DND-41 (cell line): ENCODE data around the gene SEMA3E.

Source experiments
- ATAC-seq: fragments of 200-7000 bp; cut with Tn5 transposase; 3 replicates; pipeline ENCODE4 v1.9.1; 2021; ENCODE audit warnings: low read depth; ENCODE audit not compliant: insufficient read depth
- DNase-seq: peaks from one replicate; pipeline ENCODE4 v3.0.0-alpha.2; 2020
- H2AFZ ChIP-seq: 2 replicates; pipeline ENCODE4 v1.6.0; 2012; ENCODE audit warnings: low read depth, low read length
- H3K27ac ChIP-seq: 2 replicates; pipeline ENCODE4 v1.5.1; 2012; ENCODE audit warnings: low read length, inconsistent platforms
- H3K27me3 ChIP-seq: fragments of 200-600 bp; sonication (generic); 2 replicates; pipeline ENCODE4 v1.6.0; 2012; ENCODE audit warnings: low read length, mild to moderate bottlenecking, inconsistent platforms; ENCODE audit not compliant: insufficient read depth, poor library complexity
- H3K36me3 ChIP-seq: 2 replicates; pipeline ENCODE4 v1.5.1; 2012; ENCODE audit warnings: low read length, inconsistent platforms; ENCODE audit not compliant: insufficient read depth
- H3K4me1 ChIP-seq: 2 replicates; pipeline ENCODE4 v1.5.1; 2012; ENCODE audit warnings: mild to moderate bottlenecking, low read length; ENCODE audit not compliant: insufficient read depth
- H3K4me2 ChIP-seq: 2 replicates; pipeline ENCODE4 v1.6.0; 2012; ENCODE audit warnings: mild to moderate bottlenecking, moderate library complexity, low read length, inconsistent platforms; ENCODE audit not compliant: insufficient read depth
- H3K4me3 ChIP-seq, 2 experiments: fragments of 200-600 bp in 1 of 2; shearing (Covaris generic) in 1 of 2; 2 replicates each; pipeline ENCODE4 v1.5.1; 2012 to 2016; ENCODE audit warnings: inconsistent platforms in 2 of 2, low read length in 2 of 2, mild to moderate bottlenecking in 2 of 2, low read depth in 1 of 2, moderate library complexity in 1 of 2
- H3K79me2 ChIP-seq: 2 replicates; pipeline ENCODE4 v1.6.0; 2012; ENCODE audit warnings: low read length, inconsistent platforms; ENCODE audit not compliant: insufficient read depth
- H3K9ac ChIP-seq: 2 replicates; pipeline ENCODE4 v1.6.0; 2012; ENCODE audit warnings: low read depth, mild to moderate bottlenecking, inconsistent platforms, low read length, moderate library complexity
- H3K9me3 ChIP-seq: 2 replicates; pipeline ENCODE4 v1.5.1; 2012; ENCODE audit warnings: low read length, moderate library complexity, mild to moderate bottlenecking, inconsistent platforms; ENCODE audit not compliant: insufficient read depth, severe bottlenecking
- H4K20me1 ChIP-seq: 2 replicates; pipeline ENCODE4 v1.6.0; 2012; ENCODE audit warnings: low read length; ENCODE audit not compliant: insufficient read depth
- EZH2 ChIP-seq: IDR thresholded peaks from 3 replicates; pipeline ENCODE4 v1.6.1; 2012; ENCODE audit warnings: borderline replicate concordance, low read depth, mild to moderate bottlenecking, moderate library complexity, low read length, inconsistent platforms; ENCODE audit not compliant: severe bottlenecking
- TF ChIP-seq, protein P1 (sequence below): IDR thresholded peaks from 2 replicates; pipeline ENCODE4 v1.5.1; 2012; ENCODE audit warnings: borderline replicate concordance, low read length, moderate library complexity, mild to moderate bottlenecking; ENCODE audit not compliant: poor library complexity, severe bottlenecking; ENCODE audit errors: extremely low read depth

Gene SEMA3E

DNA sequence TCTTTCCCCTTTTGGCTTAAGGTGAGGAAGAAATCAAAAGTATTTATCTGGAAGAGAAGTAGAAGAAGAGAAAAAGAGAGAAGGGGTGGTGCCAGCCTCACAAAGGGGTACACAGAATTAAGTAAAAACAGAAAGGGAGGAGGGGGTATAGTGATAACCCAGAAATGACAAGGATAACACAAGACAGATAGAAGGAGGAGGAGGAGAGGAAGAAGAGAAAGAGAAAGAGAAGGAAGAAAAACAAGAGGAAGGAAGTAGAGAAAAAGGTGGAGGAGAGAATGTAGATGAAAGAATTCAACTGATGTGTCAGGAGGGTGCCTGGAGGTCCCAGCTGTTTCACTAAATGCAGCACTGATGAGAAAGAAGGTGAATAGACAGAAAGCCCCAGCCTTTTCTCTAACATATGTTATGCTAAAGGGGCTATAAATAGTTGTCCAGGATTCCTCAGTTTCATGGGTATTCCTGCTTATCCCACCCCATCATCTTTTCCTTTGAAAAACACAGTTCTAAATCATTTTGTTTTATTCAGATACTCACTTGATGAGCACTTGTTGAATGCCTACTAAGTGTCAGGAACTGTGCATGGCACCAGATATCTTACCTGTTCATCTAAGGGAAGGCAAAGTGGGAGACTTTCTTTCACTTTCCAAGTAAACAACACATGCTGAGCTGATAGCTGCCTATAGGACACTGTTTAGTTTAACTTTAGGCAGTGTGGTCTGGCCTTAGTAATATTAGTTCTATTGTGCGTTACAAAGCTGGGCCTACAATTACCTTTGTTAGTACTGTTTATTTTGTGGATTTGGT is 8.0 kb downstream of the SEMA3E start:
- Histone ChIP-seq H3K9me3 (no peaks in the 10 kb centered on the region), H2AFZ (no peak overlapping the region), H3K4me3 (no peak overlapping the region), H3K27ac (no peak overlapping the region), H3K4me1 (no peaks in the 10 kb centered on the region), H4K20me1 (no peaks in the 10 kb centered on the region), H3K27me3 (no peaks in the 10 kb centered on the region), H3K79me2 (no peaks in the 10 kb centered on the region), H3K4me2 (no peak overlapping the region), H3K9ac (no peak overlapping the region), H3K36me3 (no peaks in the 10 kb centered on the region)
- no peak for TF ChIP-seq EZH2
- TF ChIP-seq, protein P1, sequence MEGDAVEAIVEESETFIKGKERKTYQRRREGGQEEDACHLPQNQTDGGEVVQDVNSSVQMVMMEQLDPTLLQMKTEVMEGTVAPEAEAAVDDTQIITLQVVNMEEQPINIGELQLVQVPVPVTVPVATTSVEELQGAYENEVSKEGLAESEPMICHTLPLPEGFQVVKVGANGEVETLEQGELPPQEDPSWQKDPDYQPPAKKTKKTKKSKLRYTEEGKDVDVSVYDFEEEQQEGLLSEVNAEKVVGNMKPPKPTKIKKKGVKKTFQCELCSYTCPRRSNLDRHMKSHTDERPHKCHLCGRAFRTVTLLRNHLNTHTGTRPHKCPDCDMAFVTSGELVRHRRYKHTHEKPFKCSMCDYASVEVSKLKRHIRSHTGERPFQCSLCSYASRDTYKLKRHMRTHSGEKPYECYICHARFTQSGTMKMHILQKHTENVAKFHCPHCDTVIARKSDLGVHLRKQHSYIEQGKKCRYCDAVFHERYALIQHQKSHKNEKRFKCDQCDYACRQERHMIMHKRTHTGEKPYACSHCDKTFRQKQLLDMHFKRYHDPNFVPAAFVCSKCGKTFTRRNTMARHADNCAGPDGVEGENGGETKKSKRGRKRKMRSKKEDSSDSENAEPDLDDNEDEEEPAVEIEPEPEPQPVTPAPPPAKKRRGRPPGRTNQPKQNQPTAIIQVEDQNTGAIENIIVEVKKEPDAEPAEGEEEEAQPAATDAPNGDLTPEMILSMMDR = no peak
- ATAC-seq = no peak
- DNase-seq = no peak

DNA sequence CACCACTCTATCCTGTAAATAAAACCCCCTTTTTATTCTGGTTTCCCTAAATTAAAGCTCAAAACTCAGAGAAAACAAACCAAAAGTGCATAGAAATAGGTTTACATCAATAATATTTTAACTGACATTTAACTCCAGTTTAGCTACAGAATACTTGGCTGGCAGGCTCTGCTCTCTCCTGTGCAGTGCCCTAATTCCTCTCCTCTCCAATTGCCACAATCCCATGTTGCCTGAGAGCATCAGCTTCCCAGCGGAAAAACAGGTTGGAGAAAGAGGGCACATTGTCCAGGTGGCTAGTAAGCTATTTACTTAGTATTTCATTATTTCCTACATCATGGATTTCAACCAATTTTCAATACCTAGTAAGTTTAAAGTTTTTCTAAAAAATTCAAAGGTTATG is 8.7 kb downstream of the SEMA3E start:
- Histone ChIP-seq H3K9me3 (no peaks in the 10 kb centered on the region), H3K79me2 (no peaks in the 10 kb centered on the region), H3K4me3 (no peak overlapping the region), H3K4me2 (no peak overlapping the region), H3K27me3 (no peaks in the 10 kb centered on the region), H3K4me1 (no peaks in the 10 kb centered on the region), H3K9ac (no peak overlapping the region), H2AFZ (no peak overlapping the region), H4K20me1 (no peaks in the 10 kb centered on the region), H3K27ac (no peak overlapping the region), H3K36me3 (no peaks in the 10 kb centered on the region)
- TF ChIP-seq, protein P1 = no peak
- no peak for TF ChIP-seq EZH2
- DNase-seq = no peak
- no peak for ATAC-seq

DNA sequence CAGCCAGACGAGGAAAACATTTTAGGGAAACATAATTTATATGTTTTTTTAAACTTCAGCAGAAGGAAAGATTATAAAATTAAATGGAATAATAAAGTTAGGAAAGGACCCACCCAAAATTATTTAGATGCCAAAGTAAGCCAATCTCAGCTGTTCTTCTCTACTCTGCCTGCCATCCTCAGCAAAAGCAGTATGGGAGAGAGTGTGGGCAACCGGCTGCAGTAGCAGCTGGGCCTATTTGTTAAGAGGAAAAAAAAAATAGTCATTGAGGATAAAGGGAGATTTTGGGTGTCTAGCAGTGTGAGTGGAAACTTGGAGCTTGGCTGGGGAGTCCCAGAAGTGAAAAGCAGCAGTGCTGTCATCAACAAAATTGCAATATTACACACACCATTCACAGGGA is 15.4 kb downstream of the SEMA3E start:
- Histone ChIP-seq H3K79me2 (no peaks in the 10 kb centered on the region), H3K36me3 (no peaks in the 10 kb centered on the region), H3K9ac (no peak overlapping the region), H3K4me2 (no peak overlapping the region), H3K27ac (no peak overlapping the region), H3K4me1 (no peaks in the 10 kb centered on the region), H3K27me3 (no peaks in the 10 kb centered on the region), H3K9me3 (no peaks in the 10 kb centered on the region), H2AFZ (no peak overlapping the region), H3K4me3 (no peak overlapping the region), H4K20me1 (no peaks in the 10 kb centered on the region)
- TF ChIP-seq EZH2 = no peak
- no peak for ATAC-seq
- no peak for DNase-seq

DNA sequence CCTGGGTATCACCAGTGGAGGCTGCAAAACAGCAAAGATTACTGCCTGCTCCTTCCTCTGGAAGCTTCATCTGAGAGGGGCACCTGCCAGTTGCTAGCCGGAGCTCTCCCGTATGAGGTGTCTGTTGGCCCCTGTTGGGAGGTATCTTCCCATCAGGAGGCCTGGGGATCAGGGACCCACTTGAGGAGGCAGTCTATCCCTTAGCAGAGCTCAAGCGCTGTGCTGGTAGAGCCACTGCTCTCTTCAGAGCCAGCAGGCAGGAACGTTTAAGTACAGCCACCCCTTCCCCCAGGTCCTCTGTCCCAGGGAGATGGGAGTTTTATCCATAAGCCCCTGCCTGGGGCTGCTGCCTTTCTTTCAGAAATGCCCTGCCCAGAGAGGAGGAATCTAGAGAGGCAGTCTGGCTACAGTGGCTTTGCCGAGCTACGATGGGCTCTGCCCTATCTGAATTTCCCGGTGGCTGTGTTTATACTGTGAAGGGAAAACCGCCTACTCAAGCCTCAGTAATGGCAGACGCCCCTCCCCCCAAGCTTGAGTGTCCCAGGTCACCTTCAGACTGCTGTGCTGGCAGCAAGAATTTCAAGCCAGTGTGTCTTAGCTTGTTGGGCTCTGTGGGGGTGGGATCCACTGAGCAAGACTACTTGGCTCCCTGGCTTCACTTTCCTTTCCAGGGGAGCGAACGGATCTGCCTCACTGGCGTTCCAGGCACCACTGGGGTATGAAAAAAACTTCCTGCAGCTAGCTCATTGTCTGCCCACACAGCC is 19.6 kb downstream of the SEMA3E start:
- TF ChIP-seq, protein P1 = no peak
- TF ChIP-seq EZH2 = no peak
- no peak overlapping the region for H3K9ac ChIP-seq
- no peaks in the 10 kb centered on the region for H3K9me3 ChIP-seq
- no peak overlapping the region for H3K4me2 ChIP-seq
- DNase-seq (no peak), ATAC-seq (no peak)
- no peak overlapping the region for H2AFZ ChIP-seq
- no peak overlapping the region for H3K27ac ChIP-seq
- H3K27me3 ChIP-seq = no peaks in the 10 kb centered on the region
- no peaks in the 10 kb centered on the region for H3K4me1 ChIP-seq
- no peaks in the 10 kb centered on the region for H3K36me3 ChIP-seq
- no peaks in the 10 kb centered on the region for H4K20me1 ChIP-seq
- no peaks in the 10 kb centered on the region for H3K79me2 ChIP-seq
- H3K4me3 ChIP-seq = no peak overlapping the region
